Neural progenitor cell (in vitro differentiated cells): Measurements from ENCODE around the gene ZNF148.
"Not testable (repeated sequence)": the region's sequence is repeated elsewhere in the genome, so short reads cannot be mapped to it uniquely, and the experiment has no call there.

Source experiments
- CTCF ChIP-seq: fragments of 200-600 bp; sonication (generic); IDR thresholded peaks from 2 replicates; pipeline ENCODE4 v1.5.1; 2017; ENCODE audit warnings: antibody characterized with exemption, mild to moderate bottlenecking
- EZH2 ChIP-seq: fragments of 200-600 bp; sonication (generic); IDR thresholded peaks from 2 replicates; pipeline ENCODE4 v1.6.1; 2017; ENCODE audit warnings: antibody characterized with exemption, mild to moderate bottlenecking, moderate library complexity

GRCh38 chr3:125405515-125405914 is 30.4 kb upstream of the ZNF148 start:
- not testable (repeated sequence) for TF ChIP-seq CTCF, EZH2
